PC-3 (cell line): Measurements from ENCODE around the gene CCDC178.

Experiments used
- EZH2 ChIP-seq: fragments of 300-600 bp; sonication (generic); IDR thresholded peaks from one replicate; pipeline ENCODE4 v1.6.1; 2017; ENCODE audit warnings: antibody characterized with exemption, mild to moderate bottlenecking, low read length; ENCODE audit not compliant: unreplicated experiment
- TF ChIP-seq, protein P1 (sequence below): fragments of 300-600 bp; sonication (generic); conservative IDR thresholded peaks from 2 replicates; pipeline ENCODE4 v1.5.1; 2017; ENCODE audit warnings: antibody characterized with exemption, low read depth, mild to moderate bottlenecking, low read length

DNA sequence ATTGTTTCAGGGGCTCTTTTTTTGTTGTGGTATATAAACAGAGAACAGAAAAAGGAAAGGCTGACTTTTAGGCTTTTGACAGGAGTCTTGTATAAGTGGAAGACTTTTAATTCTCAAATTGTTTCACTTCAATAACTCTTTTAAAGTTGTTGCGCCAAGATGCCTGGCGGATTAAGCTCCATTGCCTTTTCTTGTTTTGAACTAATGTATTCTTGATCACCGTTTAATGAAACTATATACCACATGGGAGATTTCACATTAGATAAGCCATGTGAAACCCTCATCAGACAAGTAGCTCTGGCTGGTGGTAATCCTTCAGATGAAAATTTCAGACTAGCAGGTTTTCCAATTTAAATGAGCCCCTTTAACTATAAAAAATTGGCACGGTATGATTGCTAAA is 257.4 kb downstream of the CCDC178 start:
- TF ChIP-seq, protein P1, sequence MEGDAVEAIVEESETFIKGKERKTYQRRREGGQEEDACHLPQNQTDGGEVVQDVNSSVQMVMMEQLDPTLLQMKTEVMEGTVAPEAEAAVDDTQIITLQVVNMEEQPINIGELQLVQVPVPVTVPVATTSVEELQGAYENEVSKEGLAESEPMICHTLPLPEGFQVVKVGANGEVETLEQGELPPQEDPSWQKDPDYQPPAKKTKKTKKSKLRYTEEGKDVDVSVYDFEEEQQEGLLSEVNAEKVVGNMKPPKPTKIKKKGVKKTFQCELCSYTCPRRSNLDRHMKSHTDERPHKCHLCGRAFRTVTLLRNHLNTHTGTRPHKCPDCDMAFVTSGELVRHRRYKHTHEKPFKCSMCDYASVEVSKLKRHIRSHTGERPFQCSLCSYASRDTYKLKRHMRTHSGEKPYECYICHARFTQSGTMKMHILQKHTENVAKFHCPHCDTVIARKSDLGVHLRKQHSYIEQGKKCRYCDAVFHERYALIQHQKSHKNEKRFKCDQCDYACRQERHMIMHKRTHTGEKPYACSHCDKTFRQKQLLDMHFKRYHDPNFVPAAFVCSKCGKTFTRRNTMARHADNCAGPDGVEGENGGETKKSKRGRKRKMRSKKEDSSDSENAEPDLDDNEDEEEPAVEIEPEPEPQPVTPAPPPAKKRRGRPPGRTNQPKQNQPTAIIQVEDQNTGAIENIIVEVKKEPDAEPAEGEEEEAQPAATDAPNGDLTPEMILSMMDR, result no peak
- no peak for TF ChIP-seq EZH2
